HG03280 (cell line): ENCODE results near the gene MYOT.

ENCODE experiments used
- ATAC-seq: cut with Tn5 transposase; IDR thresholded peaks from one replicate; pipeline ENCODE4 v1.9.1; 2021; ENCODE audit warnings: mild to moderate bottlenecking, moderate library complexity; ENCODE audit not compliant: unreplicated experiment

The MYOT gene

DNA sequence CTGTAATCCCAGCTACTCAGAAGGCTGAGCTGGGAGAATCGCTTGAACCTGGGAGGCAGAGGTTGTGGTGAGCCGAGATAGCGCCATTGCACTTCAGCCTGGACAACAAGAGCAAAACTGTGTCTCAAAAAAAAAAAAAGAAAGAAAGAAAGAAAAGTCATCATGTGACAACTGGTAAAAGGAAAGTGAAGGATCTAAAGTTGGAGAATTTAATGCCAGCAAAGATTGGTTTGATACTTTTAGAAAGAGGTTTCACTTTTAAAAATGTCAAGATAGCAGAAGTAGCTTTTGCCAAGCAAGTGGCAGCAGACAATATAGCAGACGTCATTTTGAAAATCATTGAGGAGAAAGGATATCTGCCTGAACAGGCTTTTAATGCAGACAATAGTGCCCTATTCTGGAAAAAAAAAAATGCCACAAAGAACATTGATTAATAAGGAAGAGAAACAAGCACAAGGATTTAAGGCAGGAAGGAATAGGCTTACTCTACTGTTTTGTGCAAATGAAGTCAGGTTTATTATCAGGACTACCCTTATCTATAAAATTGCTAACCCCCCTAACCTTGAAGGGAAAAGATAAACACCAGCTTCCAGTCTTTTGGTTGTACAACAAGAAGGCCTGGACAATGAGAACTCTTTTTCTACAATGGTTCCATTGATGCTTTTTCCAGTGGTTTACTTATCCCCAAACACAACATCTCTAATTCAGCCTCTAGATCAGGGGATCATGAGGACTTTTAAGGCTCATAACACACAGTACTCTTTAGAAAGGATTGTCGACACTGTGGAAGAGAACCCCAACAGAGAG, 33.6 kb downstream of the MYOT start:
- no peak for ATAC-seq

GRCh38 chr5:137902408-137903133, 34.9 kb downstream of the MYOT start:
- ATAC-seq = no peak

DNA sequence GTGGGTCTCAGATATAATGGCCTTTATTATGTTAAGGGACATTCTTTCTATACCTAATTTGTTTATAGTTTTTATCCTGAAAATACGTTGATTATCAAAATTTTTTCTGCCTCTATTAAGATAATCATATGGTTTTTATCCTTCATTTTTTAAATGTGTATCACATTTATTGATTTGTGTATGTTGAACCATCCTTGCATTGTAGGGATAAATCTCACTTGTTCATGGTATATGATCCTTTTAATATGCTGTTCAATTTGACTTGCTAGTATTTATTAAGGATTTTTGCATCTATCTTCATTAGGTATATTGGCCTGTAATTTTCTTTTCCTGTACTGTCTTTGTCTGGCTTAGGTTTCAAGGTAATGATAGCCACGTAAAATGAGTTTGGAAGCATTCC, 47.1 kb downstream of the MYOT start:
- ATAC-seq = no peak

DNA sequence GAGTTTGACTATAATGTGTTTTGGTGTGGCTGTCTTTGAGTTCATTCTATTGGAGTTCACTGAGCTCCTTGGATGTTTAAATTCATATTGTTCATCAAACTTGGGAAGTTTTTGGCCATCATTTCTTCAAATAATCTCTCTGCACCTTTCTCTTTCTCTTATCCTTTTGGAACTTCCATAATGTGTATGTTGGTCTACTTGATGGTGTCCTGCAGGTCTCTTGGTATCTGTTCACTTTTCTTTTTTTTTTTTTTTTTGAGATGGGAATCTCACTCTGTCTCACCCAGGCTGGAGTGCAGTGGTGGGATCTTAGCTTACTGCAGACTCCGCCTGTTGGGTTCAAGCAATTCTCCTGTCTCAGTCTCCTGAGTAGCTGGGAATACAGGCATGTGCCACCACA, 49.3 kb downstream of the MYOT start:
- no peak for ATAC-seq

DNA sequence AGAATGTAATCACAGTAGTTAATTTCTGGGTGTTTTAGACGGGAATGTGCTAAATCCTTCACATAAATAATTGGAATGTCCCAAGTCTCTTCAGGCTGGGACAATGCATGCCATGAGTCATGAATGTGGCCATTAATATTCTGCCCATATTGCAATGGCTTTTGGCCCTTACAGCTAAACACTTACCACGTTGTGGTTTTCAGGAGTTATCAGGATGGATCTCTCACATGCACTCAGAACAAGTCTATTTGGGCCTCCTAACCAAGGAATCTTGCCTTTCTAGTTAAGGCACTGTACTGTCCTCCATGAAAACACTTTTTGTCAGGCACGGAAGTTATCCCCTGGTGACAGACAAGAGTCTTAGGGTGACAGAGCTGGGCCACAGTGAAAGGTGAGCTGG, 54.3 kb downstream of the MYOT start:
- ATAC-seq = no peak

- ATAC-seq = no peak
These were observed 56.2 kb downstream of the MYOT start for GRCh38 chr5:137923856-137924255.

- no peak for ATAC-seq
These were observed 65.1 kb downstream of the MYOT start for GRCh38 chr5:137932800-137933199.

DNA sequence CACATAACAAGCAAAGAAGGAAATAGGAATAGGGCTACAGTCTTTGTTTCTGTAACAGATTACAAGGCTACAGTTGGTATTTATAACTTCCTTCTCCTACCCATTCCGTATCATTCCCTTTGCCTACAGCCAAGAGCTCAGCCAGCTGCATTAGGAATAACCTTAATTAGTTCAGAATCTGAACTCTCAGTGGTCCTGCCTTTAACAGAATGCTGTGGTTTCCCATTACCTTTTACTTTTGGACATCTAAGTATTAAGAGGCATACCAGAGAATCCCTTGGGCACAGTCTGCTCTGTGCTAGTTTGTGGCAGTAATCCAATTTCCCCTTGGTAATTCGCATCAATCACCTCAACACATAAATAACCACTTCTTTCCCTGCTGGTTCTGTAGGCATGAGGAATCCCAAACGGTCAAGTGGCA, 65.8 kb downstream of the MYOT start:
- no peak for ATAC-seq

DNA sequence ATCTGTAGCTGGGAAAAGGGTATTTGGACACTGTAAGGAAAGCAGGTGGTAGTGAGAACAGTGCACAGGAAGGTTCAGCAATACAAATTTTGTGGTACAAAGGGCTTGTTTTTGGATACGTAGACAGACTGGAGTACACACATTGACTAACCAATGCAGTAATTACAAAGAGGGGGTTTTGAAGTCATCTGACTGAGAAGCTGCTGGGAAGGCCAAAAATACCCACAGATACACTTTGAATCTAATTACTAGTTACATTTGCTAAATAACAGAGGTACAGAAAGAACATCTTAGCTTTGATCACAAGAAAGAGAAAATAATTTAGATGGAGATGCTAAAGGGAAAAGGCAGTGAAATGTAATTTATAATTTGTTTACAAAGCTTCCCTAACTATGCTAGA, 67.5 kb downstream of the MYOT start:
- no peak for ATAC-seq

- no peak for ATAC-seq
These were observed 68.0 kb downstream of the MYOT start for GRCh38 chr5:137935694-137936093.
